Astrocyte (in vitro differentiated cells and primary cell): Measurements from ENCODE around the gene ADAMTS20. TPM values are rescaled to one million over a fixed set of nuclear protein-coding genes. Genes with fewer than 3 reads are reported as not detected.

Experiments
- DNase-seq: peaks from one replicate; pipeline ENCODE4 v3.0.0-alpha.2; 2010; ENCODE audit warnings: low read depth
- FAIRE-seq: peaks from 2 replicates; lab custom pipeline; 2011; peaks lifted over from hg19 to GRCh38; lab: Jason Lieb, UNC
- H2AFZ ChIP-seq: 2 replicates; pipeline ENCODE4 v1.6.0; 2012; ENCODE audit warnings: low read depth, low read length, inconsistent platforms
- H3K27ac ChIP-seq: 2 replicates; pipeline ENCODE4 v1.5.1; 2011; ENCODE audit warnings: low read depth, low read length, inconsistent platforms
- H3K27me3 ChIP-seq: 2 replicates; pipeline ENCODE4 v1.6.0; 2011; ENCODE audit warnings: low read length, inconsistent platforms; ENCODE audit not compliant: insufficient read depth
- H3K36me3 ChIP-seq: 2 replicates; pipeline ENCODE4 v1.5.1; 2011; ENCODE audit warnings: low read length, inconsistent platforms; ENCODE audit not compliant: insufficient read depth
- H3K4me1 ChIP-seq: 2 replicates; pipeline ENCODE4 v1.5.1; 2011; ENCODE audit warnings: low read length, inconsistent platforms; ENCODE audit not compliant: insufficient read depth
- H3K4me2 ChIP-seq: 2 replicates; pipeline ENCODE4 v1.6.0; 2012; ENCODE audit warnings: low read length, inconsistent platforms
- H3K4me3 ChIP-seq: 2 replicates; pipeline ENCODE4 v1.5.1; 2011; ENCODE audit warnings: low read depth, mild to moderate bottlenecking, low read length, inconsistent platforms; ENCODE audit not compliant: insufficient read depth
- H3K79me2 ChIP-seq: 2 replicates; pipeline ENCODE4 v1.6.0; 2012; ENCODE audit warnings: mild to moderate bottlenecking, low read length, inconsistent platforms; ENCODE audit not compliant: insufficient read depth
- H3K9ac ChIP-seq: 2 replicates; pipeline ENCODE4 v1.6.0; 2012; ENCODE audit warnings: mild to moderate bottlenecking, low read length, inconsistent platforms
- H3K9me3 ChIP-seq: 2 replicates; pipeline ENCODE4 v1.5.1; 2012; ENCODE audit warnings: low read depth, mild to moderate bottlenecking, low read length, inconsistent platforms; ENCODE audit not compliant: insufficient read depth
- H4K20me1 ChIP-seq: 2 replicates; pipeline ENCODE4 v1.6.0; 2012; ENCODE audit warnings: low read length, inconsistent platforms; ENCODE audit not compliant: insufficient read depth
- H3K27ac Mint-ChIP-seq: one replicate; pipeline ENCODE4 v1.8.0; 2021; ENCODE audit warnings: mild to moderate bottlenecking, mixed read lengths; ENCODE audit not compliant: unreplicated experiment
- H3K27me3 Mint-ChIP-seq: one replicate; pipeline ENCODE4 v1.8.0; 2021; ENCODE audit warnings: low read depth, mixed read lengths; ENCODE audit not compliant: unreplicated experiment
- H3K36me3 Mint-ChIP-seq: one replicate; pipeline ENCODE4 v1.8.0; 2021; ENCODE audit warnings: low read depth, mixed read lengths; ENCODE audit not compliant: unreplicated experiment
- H3K4me1 Mint-ChIP-seq: one replicate; pipeline ENCODE4 v1.8.0; 2021; ENCODE audit warnings: low read depth, mixed read lengths; ENCODE audit not compliant: unreplicated experiment
- H3K4me3 Mint-ChIP-seq: one replicate; pipeline ENCODE4 v1.8.0; 2021; ENCODE audit warnings: mild to moderate bottlenecking, moderate library complexity, mixed read lengths; ENCODE audit not compliant: unreplicated experiment
- H3K9me3 Mint-ChIP-seq: one replicate; pipeline ENCODE4 v1.8.0; 2021; ENCODE audit warnings: mild to moderate bottlenecking, mixed read lengths; ENCODE audit not compliant: unreplicated experiment
- CTCF ChIP-seq: IDR thresholded peaks from 2 replicates; pipeline ENCODE4 v1.5.1; 2011; ENCODE audit warnings: low read depth, mild to moderate bottlenecking, inconsistent platforms, low read length, moderate library complexity; ENCODE audit not compliant: insufficient read depth
- EZH2 ChIP-seq: IDR thresholded peaks from 2 replicates; pipeline ENCODE4 v1.6.1; 2012; ENCODE audit warnings: mild to moderate bottlenecking, low read length, inconsistent platforms; ENCODE audit not compliant: insufficient read depth
- total RNA-seq: library from RNA; stranded (reverse); gene quantifications from 2 replicates; pipeline ENCODE4 v1.2.1, GENCODE V29; 2021

ADAMTS20 gene
- total RNA-seq, 1 donor from 2014 or later, result 0.66 TPM

DNA sequence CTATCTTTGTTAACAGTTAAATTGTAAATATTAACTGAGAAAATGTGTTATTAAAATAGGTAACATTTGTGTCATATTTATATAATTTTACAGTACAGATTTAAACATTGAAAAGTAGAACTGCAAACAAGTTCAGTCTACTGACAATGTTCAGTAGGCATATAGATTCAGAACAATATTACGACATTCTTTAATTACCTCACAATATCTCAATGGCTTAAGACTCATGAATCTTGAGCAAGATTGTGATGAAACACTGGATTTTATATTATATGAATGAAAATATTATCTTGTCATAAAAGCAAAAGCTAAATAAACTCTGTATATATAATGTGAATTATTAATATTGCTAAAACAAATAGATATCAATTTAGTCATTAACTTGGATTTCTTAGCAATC, 194.9 kb downstream of the ADAMTS20 start:
- H3K4me2 ChIP-seq, result no peak overlapping the region
- H3K9me3 ChIP-seq, result no peaks in the 10 kb centered on the region
- H3K4me1 ChIP-seq, result no peaks in the 10 kb centered on the region
- Mint-ChIP-seq H3K4me3 (no peak overlapping the region), H3K4me1 (no peaks in the 10 kb centered on the region), H3K27me3 (no peaks in the 10 kb centered on the region), H3K36me3 (no peaks in the 10 kb centered on the region), H3K9me3 (peaks cover 2% of the 10 kb centered on the region), H3K27ac (no peak overlapping the region)
- H3K27ac ChIP-seq, result no peak overlapping the region
- H3K27me3 ChIP-seq, result no peaks in the 10 kb centered on the region
- no peaks in the 10 kb centered on the region for H3K36me3 ChIP-seq
- FAIRE-seq (no peak), DNase-seq (no peak)
- H3K79me2 ChIP-seq, result no peaks in the 10 kb centered on the region
- H3K9ac ChIP-seq, result no peak overlapping the region
- no peaks in the 10 kb centered on the region for H4K20me1 ChIP-seq
- no peak overlapping the region for H2AFZ ChIP-seq
- TF ChIP-seq EZH2 (no peak), CTCF (no peak)
- no peak overlapping the region for H3K4me3 ChIP-seq

DNA sequence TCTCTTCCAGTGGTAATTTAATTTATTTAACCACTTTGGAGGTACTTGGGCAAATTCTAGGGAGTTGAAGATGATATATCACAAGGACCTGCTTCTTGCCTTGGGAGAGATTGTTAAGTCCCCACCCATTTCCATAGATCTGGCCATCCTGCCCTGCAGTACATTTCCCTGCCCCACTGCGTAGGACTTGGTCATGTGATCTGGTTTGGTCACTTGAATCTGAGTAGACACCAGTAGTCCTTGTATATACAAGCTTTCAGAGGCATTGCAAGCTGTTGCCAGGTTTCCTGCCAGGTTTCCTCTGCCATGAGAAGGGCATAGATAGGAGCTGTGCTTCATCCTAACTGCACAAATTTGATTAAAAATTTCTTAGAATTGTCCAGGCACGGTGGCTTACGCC, 200.0 kb downstream of the ADAMTS20 start:
- H3K4me3 Mint-ChIP-seq, result no peak overlapping the region
- no peaks in the 10 kb centered on the region for H3K4me1 Mint-ChIP-seq
- Histone ChIP-seq H3K9ac (no peak overlapping the region), H3K36me3 (no peaks in the 10 kb centered on the region), H2AFZ (no peak overlapping the region), H3K9me3 (no peaks in the 10 kb centered on the region), H3K27me3 (no peaks in the 10 kb centered on the region), H3K4me1 (no peaks in the 10 kb centered on the region), H4K20me1 (no peaks in the 10 kb centered on the region), H3K27ac (no peak overlapping the region), H3K4me3 (no peak overlapping the region), H3K4me2 (no peak overlapping the region), H3K79me2 (no peaks in the 10 kb centered on the region)
- peaks cover 2% of the 10 kb centered on the region for H3K27me3 Mint-ChIP-seq
- no peaks in the 10 kb centered on the region for H3K9me3 Mint-ChIP-seq
- no peaks in the 10 kb centered on the region for H3K36me3 Mint-ChIP-seq
- H3K27ac Mint-ChIP-seq, result no peak overlapping the region
- DNase-seq, result no peak
- no peak for FAIRE-seq
- TF ChIP-seq CTCF (no peak), EZH2 (no peak)

- H3K4me3 Mint-ChIP-seq, result no peak overlapping the region
- Histone ChIP-seq H4K20me1 (no peaks in the 10 kb centered on the region), H3K4me3 (no peak overlapping the region), H3K9ac (no peak overlapping the region), H3K4me2 (no peak overlapping the region), H3K27ac (no peak overlapping the region), H3K36me3 (no peaks in the 10 kb centered on the region), H3K79me2 (no peaks in the 10 kb centered on the region), H2AFZ (no peak overlapping the region), H3K27me3 (no peaks in the 10 kb centered on the region), H3K9me3 (peaks cover 2% of the 10 kb centered on the region), H3K4me1 (no peaks in the 10 kb centered on the region)
- no peak for DNase-seq
- H3K36me3 Mint-ChIP-seq, result no peaks in the 10 kb centered on the region
- peaks cover 2% of the 10 kb centered on the region for H3K27me3 Mint-ChIP-seq
- no peak for FAIRE-seq
- peaks cover 2% of the 10 kb centered on the region for H3K9me3 Mint-ChIP-seq
- no peak overlapping the region for H3K27ac Mint-ChIP-seq
- no peaks in the 10 kb centered on the region for H3K4me1 Mint-ChIP-seq
- peak; percentile 30 for TF ChIP-seq CTCF
- TF ChIP-seq EZH2, result no peak
These were observed 202.1 kb downstream of the ADAMTS20 start for GRCh38 chr12:43349863-43350262.
